GM12872 (cell line): ENCODE data around the gene LARP4B.

Experiments
- CTCF ChIP-seq: IDR thresholded peaks from 3 replicates; pipeline ENCODE4 v1.5.1; 2011; ENCODE audit warnings: low read depth, mild to moderate bottlenecking, low read length, moderate library complexity; ENCODE audit not compliant: insufficient read depth

Gene LARP4B

GRCh38 chr10:761376-761775, 170.1 kb downstream of the LARP4B start:
- no peak for TF ChIP-seq CTCF

- no peak for TF ChIP-seq CTCF
Observed at GRCh38 chr10:760622-761021, 170.9 kb downstream of the LARP4B start.

GRCh38 chr10:759898-760477, 171.5 kb downstream of the LARP4B start:
- no peak for TF ChIP-seq CTCF
